H9 (cell line): ENCODE data around the gene CEP55. TPM values are rescaled to one million over a fixed set of nuclear protein-coding genes. Genes with fewer than 3 reads are reported as not detected.

Experiments used
- DNase-seq: peaks from one replicate; pipeline ENCODE4 v3.0.0-alpha.2; 2017
- H2AFZ ChIP-seq: one replicate; pipeline ENCODE4 v1.6.1; 2013; ENCODE audit warnings: mild to moderate bottlenecking, low read length, control low read depth, moderate library complexity
- H2AK5ac ChIP-seq: 2 replicates; pipeline ENCODE4 v1.6.1; 2013; ENCODE audit warnings: low read length, control low read depth, mixed read lengths; ENCODE audit not compliant: insufficient read length
- H2BK120ac ChIP-seq: one replicate; pipeline ENCODE4 v1.6.1; 2013; ENCODE audit warnings: low read depth, mild to moderate bottlenecking, low read length, control low read depth, inconsistent platforms; ENCODE audit not compliant: poor library complexity, severe bottlenecking
- H2BK12ac ChIP-seq: 2 replicates; pipeline ENCODE4 v1.6.1; 2013; ENCODE audit warnings: low read length, control low read depth, mixed read lengths, low read depth; ENCODE audit not compliant: insufficient read length
- H2BK15ac ChIP-seq: 2 replicates; pipeline ENCODE4 v1.6.1; 2013; ENCODE audit warnings: low read depth, low read length, control low read depth
- H2BK20ac ChIP-seq: one replicate; pipeline ENCODE4 v1.6.1; 2013; ENCODE audit warnings: low read depth, mild to moderate bottlenecking, low read length, control low read depth, inconsistent platforms; ENCODE audit not compliant: poor library complexity, severe bottlenecking
- H2BK5ac ChIP-seq: 2 replicates; pipeline ENCODE4 v1.6.1; 2013; ENCODE audit warnings: low read length, control low read depth, mixed read lengths; ENCODE audit not compliant: insufficient read length
- H3K14ac ChIP-seq: 2 replicates; pipeline ENCODE4 v1.6.1; 2013; ENCODE audit warnings: low read length, control low read depth; ENCODE audit not compliant: insufficient read depth
- H3K18ac ChIP-seq: 2 replicates; pipeline ENCODE4 v1.6.1; 2013; ENCODE audit warnings: low read depth, mild to moderate bottlenecking, mixed read lengths, low read length, control low read depth; ENCODE audit not compliant: insufficient read length
- H3K23ac ChIP-seq: 2 replicates; pipeline ENCODE4 v1.6.1; 2013; ENCODE audit warnings: low read length, control low read depth, mixed read lengths, low read depth; ENCODE audit not compliant: insufficient read length
- H3K23me2 ChIP-seq: 2 replicates; pipeline ENCODE4 v1.6.1; 2013; ENCODE audit warnings: low read depth, mild to moderate bottlenecking, mixed read lengths, low read length, control low read depth; ENCODE audit not compliant: insufficient read length, poor library complexity, severe bottlenecking
- H3K27ac ChIP-seq: 2 replicates; pipeline ENCODE4 v1.5.1; 2013; ENCODE audit warnings: low read length, control low read depth, mixed read lengths, low read depth; ENCODE audit not compliant: insufficient read length
- H3K27me3 ChIP-seq: 2 replicates; pipeline ENCODE4 v1.6.1; 2013; ENCODE audit warnings: low read length, control low read depth, inconsistent platforms; ENCODE audit not compliant: insufficient read depth
- H3K4ac ChIP-seq: 2 replicates; pipeline ENCODE4 v1.6.1; 2013; ENCODE audit warnings: low read depth, mild to moderate bottlenecking, control low read depth, inconsistent platforms, low read length, moderate library complexity
- H3K4me1 ChIP-seq: 2 replicates; pipeline ENCODE4 v1.6.1; 2013; ENCODE audit warnings: low read length, control low read depth, inconsistent platforms; ENCODE audit not compliant: insufficient read depth
- H3K4me2 ChIP-seq: 2 replicates; pipeline ENCODE4 v1.6.1; 2013; ENCODE audit warnings: low read length, control low read depth, mixed read lengths; ENCODE audit not compliant: insufficient read length, insufficient read depth
- H3K56ac ChIP-seq: 2 replicates; pipeline ENCODE4 v1.6.1; 2013; ENCODE audit warnings: low read depth, mild to moderate bottlenecking, mixed read lengths, low read length, control low read depth; ENCODE audit not compliant: insufficient read length
- H3K79me1 ChIP-seq: 2 replicates; pipeline ENCODE4 v1.6.1; 2013; ENCODE audit warnings: low read depth, mild to moderate bottlenecking, moderate library complexity, low read length, control low read depth, inconsistent platforms; ENCODE audit not compliant: insufficient read depth, poor library complexity, severe bottlenecking
- H3K79me2 ChIP-seq: 2 replicates; pipeline ENCODE4 v1.6.1; 2013; ENCODE audit warnings: low read length, control low read depth, inconsistent platforms; ENCODE audit not compliant: insufficient read depth
- H3K9ac ChIP-seq: 2 replicates; pipeline ENCODE4 v1.6.1; 2013; ENCODE audit warnings: low read length, control low read depth, mixed read lengths; ENCODE audit not compliant: insufficient read length; ENCODE audit errors: extremely low read depth
- H3K9me3 ChIP-seq: one replicate; pipeline ENCODE4 v1.6.1; 2013; ENCODE audit warnings: low read depth, low read length, inconsistent platforms; ENCODE audit not compliant: control insufficient read depth
- H3T11ph ChIP-seq: one replicate; pipeline ENCODE4 v1.6.1; 2013; ENCODE audit warnings: mild to moderate bottlenecking, low read length, control low read depth, inconsistent platforms
- H4K20me1 ChIP-seq: one replicate; pipeline ENCODE4 v1.6.1; 2013; ENCODE audit not compliant: control insufficient read depth, insufficient read length, insufficient read depth
- H4K5ac ChIP-seq: 2 replicates; pipeline ENCODE4 v1.6.1; 2013; ENCODE audit warnings: low read depth, mild to moderate bottlenecking, mixed read lengths, low read length, control low read depth; ENCODE audit not compliant: insufficient read length
- H4K8ac ChIP-seq: replicated peaks from 2 replicates; pipeline ENCODE4 v1.6.1; 2013; ENCODE audit warnings: low read length, control low read depth, mixed read lengths, low read depth; ENCODE audit not compliant: insufficient read length
- H4K91ac ChIP-seq: 2 replicates; pipeline ENCODE4 v1.6.1; 2013; ENCODE audit warnings: low read depth, mild to moderate bottlenecking, moderate library complexity, mixed read lengths, low read length, control low read depth; ENCODE audit not compliant: insufficient read length
- H3K27ac Mint-ChIP-seq, 3 experiments: 2 replicates in 2 of 3; 3 replicates in 1 of 3; pipeline ENCODE4 v1.8.0; 2020 to 2021; ENCODE audit warnings: mixed read lengths in 3 of 3, mild to moderate bottlenecking in 1 of 3, moderate library complexity in 1 of 3
- H3K27me3 Mint-ChIP-seq: 2 replicates; pipeline ENCODE4 v1.8.0; 2021; ENCODE audit warnings: low read depth, mild to moderate bottlenecking, moderate library complexity, mixed read lengths
- H3K36me3 Mint-ChIP-seq, 3 experiments: 2 replicates in 2 of 3; 3 replicates in 1 of 3; pipeline ENCODE4 v1.8.0; 2020 to 2021; ENCODE audit warnings: low read depth in 3 of 3, mixed read lengths in 3 of 3; ENCODE audit not compliant: insufficient read depth in 1 of 3
- H3K4me1 Mint-ChIP-seq, 2 experiments: 2 replicates each; pipeline ENCODE4 v1.8.0; 2020; ENCODE audit warnings: mixed read lengths in 2 of 2
- H3K4me3 Mint-ChIP-seq, 2 experiments: 2 replicates in 1 of 2; 3 replicates in 1 of 2; pipeline ENCODE4 v1.8.0; 2020 to 2021; ENCODE audit warnings: mild to moderate bottlenecking in 2 of 2, mixed read lengths in 2 of 2, moderate library complexity in 1 of 2
- H3K9me3 Mint-ChIP-seq, 2 experiments: 2 replicates in 1 of 2; 3 replicates in 1 of 2; pipeline ENCODE4 v1.8.0; 2020; ENCODE audit warnings: mild to moderate bottlenecking in 2 of 2, mixed read lengths in 2 of 2, moderate library complexity in 1 of 2
- CTCF ChIP-seq: fragments of 200-600 bp; sonication (generic); conservative IDR thresholded peaks from 3 replicates; pipeline ENCODE4 v1.8.0; 2021; ENCODE audit warnings: antibody characterized with exemption, mild to moderate bottlenecking
- WGBS: extraction: QIAGEN DNeasy Blood & Tissue Kit; methylation state at CpG from one replicate; pipeline ENCODE4 v1.1.7; 2013; ENCODE audit warnings: missing lambda C conversion rate, low lambda C conversion rate, mixed read lengths; ENCODE audit not compliant: insufficient read length; ENCODE audit errors: extremely low coverage; 5-methylcytosine and 5-hydroxymethylcytosine counted together
- total RNA-seq: library from RNA; stranded (reverse); gene quantifications from 2 replicates; pipeline ENCODE4 v1.2.1, GENCODE V29; 2021

Gene CEP55
- total RNA-seq, 1 experiment from 2014 or later: 17.8 TPM

GRCh38 chr10:93478873-93479272 lies 17.5 kb upstream of the CEP55 start:
- H3K23ac ChIP-seq: no peak overlapping the region
- H4K20me1 ChIP-seq: no peaks in the 10 kb centered on the region
- H3K9me3 Mint-ChIP-seq: no peaks in the 10 kb centered on the region; a peak in 1 of 5 replicates
- H3K23me2 ChIP-seq: peaks cover 6% of the 10 kb centered on the region
- DNase-seq: no peak
- no peak overlapping the region for H3K4ac ChIP-seq
- peaks cover 18 to 21% of the 10 kb centered on the region in 2 experiments for H3K4me1 Mint-ChIP-seq
- no peak overlapping the region for H3K4me2 ChIP-seq
- no peak overlapping the region for H4K8ac ChIP-seq
- no peaks in the 10 kb centered on the region for H3K79me1 ChIP-seq
- no peak overlapping the region for H2BK15ac ChIP-seq
- peaks cover 13% of the 10 kb centered on the region for H3K27me3 Mint-ChIP-seq
- WGBS: no CpG with 5 or more reads among the region's 6 CpGs
- no peak overlapping the region for H2BK120ac ChIP-seq
- no peak overlapping the region for H3K14ac ChIP-seq
- H4K5ac ChIP-seq: no peak overlapping the region
- H3K4me3 Mint-ChIP-seq: no peak overlapping the region
- H3T11ph ChIP-seq: no peak overlapping the region
- H3K27ac Mint-ChIP-seq: no peak overlapping the region
- H3K27ac ChIP-seq: no peak overlapping the region
- H3K79me2 ChIP-seq: no peaks in the 10 kb centered on the region
- H3K9me3 ChIP-seq: no peaks in the 10 kb centered on the region
- no peak overlapping the region for H4K91ac ChIP-seq
- H3K27me3 ChIP-seq: no peaks in the 10 kb centered on the region
- no peak overlapping the region for H2AK5ac ChIP-seq
- no peak overlapping the region for H2AFZ ChIP-seq
- H2BK5ac ChIP-seq: no peak overlapping the region
- H3K56ac ChIP-seq: no peak overlapping the region
- H3K4me1 ChIP-seq: no peaks in the 10 kb centered on the region
- no peak overlapping the region for H3K9ac ChIP-seq
- no peaks in the 10 kb centered on the region for H3K36me3 Mint-ChIP-seq
- no peak overlapping the region for H3K18ac ChIP-seq
- no peak for TF ChIP-seq CTCF
- no peak overlapping the region for H2BK20ac ChIP-seq
- H2BK12ac ChIP-seq: no peak overlapping the region
